Vagina (tissue), 2 donors: ENCODE data around the gene HCFC1.

Experiments
- POLR2A ChIP-seq, 2 donors: fragments of 450-650 bp; IDR thresholded peaks; one replicate each; pipeline ENCODE4 v1.6.1; 2017; ENCODE audit warnings: antibody characterized with exemption in 2 of 2, mild to moderate bottlenecking in 2 of 2, moderate library complexity in 2 of 2
- TF ChIP-seq, protein P1 (sequence below), 3 experiments: fragments of 450-650 bp in 2 of 3; fragments of 200-600 bp in 1 of 3; sonication (generic) in 1 of 3; IDR thresholded peaks; one replicate each; pipeline ENCODE4 v1.5.1; 2017 to 2019; ENCODE audit warnings: antibody characterized with exemption in 3 of 3, mild to moderate bottlenecking in 2 of 3, moderate library complexity in 2 of 3

- no peak for TF ChIP-seq POLR2A (IDR thresholded peaks at IDR 0.05)
- TF ChIP-seq, protein P1, sequence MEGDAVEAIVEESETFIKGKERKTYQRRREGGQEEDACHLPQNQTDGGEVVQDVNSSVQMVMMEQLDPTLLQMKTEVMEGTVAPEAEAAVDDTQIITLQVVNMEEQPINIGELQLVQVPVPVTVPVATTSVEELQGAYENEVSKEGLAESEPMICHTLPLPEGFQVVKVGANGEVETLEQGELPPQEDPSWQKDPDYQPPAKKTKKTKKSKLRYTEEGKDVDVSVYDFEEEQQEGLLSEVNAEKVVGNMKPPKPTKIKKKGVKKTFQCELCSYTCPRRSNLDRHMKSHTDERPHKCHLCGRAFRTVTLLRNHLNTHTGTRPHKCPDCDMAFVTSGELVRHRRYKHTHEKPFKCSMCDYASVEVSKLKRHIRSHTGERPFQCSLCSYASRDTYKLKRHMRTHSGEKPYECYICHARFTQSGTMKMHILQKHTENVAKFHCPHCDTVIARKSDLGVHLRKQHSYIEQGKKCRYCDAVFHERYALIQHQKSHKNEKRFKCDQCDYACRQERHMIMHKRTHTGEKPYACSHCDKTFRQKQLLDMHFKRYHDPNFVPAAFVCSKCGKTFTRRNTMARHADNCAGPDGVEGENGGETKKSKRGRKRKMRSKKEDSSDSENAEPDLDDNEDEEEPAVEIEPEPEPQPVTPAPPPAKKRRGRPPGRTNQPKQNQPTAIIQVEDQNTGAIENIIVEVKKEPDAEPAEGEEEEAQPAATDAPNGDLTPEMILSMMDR (IDR thresholded peaks at IDR 0.05): no peak
These were observed 8.1 kb downstream of the HCFC1 start for GRCh38 chrX:153963546-153963945.
